Trophoblast cell (in vitro differentiated cells and primary cell): ENCODE measurements around the gene EVC.
A peak's percentile ranks its signal among the peaks of the same experiment; 100 is the strongest.

Experiments
- DNase-seq, 2 donors: peaks; one replicate each; pipeline ENCODE4 v3.0.0-alpha.2; 2016
- H2AFZ ChIP-seq: 2 replicates; pipeline ENCODE4 v1.6.1; 2013; ENCODE audit warnings: low read length, moderate library complexity, mild to moderate bottlenecking; ENCODE audit not compliant: insufficient read depth, poor library complexity
- H2AK5ac ChIP-seq: 2 replicates; pipeline ENCODE4 v1.6.1; 2013; ENCODE audit warnings: mild to moderate bottlenecking, low read length
- H2BK120ac ChIP-seq: 2 replicates; pipeline ENCODE4 v1.6.1; 2013; ENCODE audit warnings: low read length, mild to moderate bottlenecking, moderate library complexity; ENCODE audit not compliant: insufficient read depth, poor library complexity
- H2BK12ac ChIP-seq: 2 replicates; pipeline ENCODE4 v1.6.1; 2013; ENCODE audit warnings: mild to moderate bottlenecking, low read length, moderate library complexity
- H2BK5ac ChIP-seq: 2 replicates; pipeline ENCODE4 v1.6.1; 2013; ENCODE audit warnings: low read length, low read depth, moderate library complexity, mild to moderate bottlenecking; ENCODE audit not compliant: poor library complexity
- H3K14ac ChIP-seq: 2 replicates; pipeline ENCODE4 v1.6.1; 2013; ENCODE audit warnings: mild to moderate bottlenecking, low read length
- H3K18ac ChIP-seq: 2 replicates; pipeline ENCODE4 v1.6.1; 2013; ENCODE audit warnings: mild to moderate bottlenecking, low read length
- H3K23ac ChIP-seq: 2 replicates; pipeline ENCODE4 v1.6.1; 2013; ENCODE audit warnings: low read length
- H3K27ac ChIP-seq: 2 replicates; pipeline ENCODE4 v1.5.1; 2013; ENCODE audit warnings: low read depth, mild to moderate bottlenecking, inconsistent platforms, low read length, moderate library complexity
- H3K27me3 ChIP-seq: 2 replicates; pipeline ENCODE4 v1.6.1; 2013; ENCODE audit warnings: inconsistent platforms, mild to moderate bottlenecking, low read length, moderate library complexity; ENCODE audit not compliant: insufficient read depth
- H3K36me3 ChIP-seq, 2 experiments: 1 replicate in 1 of 2; 2 replicates in 1 of 2; pipeline ENCODE4 v1.6.1; 2013; ENCODE audit warnings: low read length in 2 of 2, mild to moderate bottlenecking in 2 of 2, moderate library complexity in 1 of 2; ENCODE audit not compliant: insufficient read depth in 2 of 2, control insufficient read depth in 1 of 2
- H3K4ac ChIP-seq: 2 replicates; pipeline ENCODE4 v1.6.1; 2013; ENCODE audit warnings: low read depth, mild to moderate bottlenecking, low read length, moderate library complexity
- H3K4me1 ChIP-seq, 2 experiments: 1 replicate in 1 of 2; 2 replicates in 1 of 2; pipeline ENCODE4 v1.6.1; 2013; ENCODE audit warnings: low read length in 2 of 2, mild to moderate bottlenecking in 2 of 2, moderate library complexity in 1 of 2; ENCODE audit not compliant: insufficient read depth in 2 of 2, control insufficient read depth in 1 of 2
- H3K4me2 ChIP-seq: 2 replicates; pipeline ENCODE4 v1.6.1; 2013; ENCODE audit warnings: inconsistent platforms, mild to moderate bottlenecking, low read length, moderate library complexity
- H3K4me3 ChIP-seq: 2 replicates; pipeline ENCODE4 v1.5.1; 2013; ENCODE audit warnings: mild to moderate bottlenecking, low read depth, low read length, inconsistent platforms
- H3K79me1 ChIP-seq: one replicate; pipeline ENCODE4 v1.6.1; 2013; ENCODE audit warnings: low read length
- H3K79me2 ChIP-seq: 2 replicates; pipeline ENCODE4 v1.6.1; 2013; ENCODE audit warnings: low read length, mild to moderate bottlenecking; ENCODE audit not compliant: control insufficient read depth, insufficient read depth, poor library complexity
- H3K9ac ChIP-seq: 2 replicates; pipeline ENCODE4 v1.6.1; 2013; ENCODE audit warnings: mild to moderate bottlenecking, low read length
- H3K9me3 ChIP-seq: 2 replicates; pipeline ENCODE4 v1.6.1; 2013; ENCODE audit warnings: low read depth, mild to moderate bottlenecking, control low read depth, inconsistent platforms, low read length; ENCODE audit not compliant: insufficient read depth
- H4K12ac ChIP-seq: 2 replicates; pipeline ENCODE4 v1.6.1; 2013; ENCODE audit warnings: low read depth, mild to moderate bottlenecking, low read length, moderate library complexity
- H4K8ac ChIP-seq: 2 replicates; pipeline ENCODE4 v1.6.1; 2013; ENCODE audit warnings: low read depth, mild to moderate bottlenecking, low read length, moderate library complexity
- H4K91ac ChIP-seq: one replicate; pipeline ENCODE4 v1.6.1; 2013; ENCODE audit warnings: low read depth, mild to moderate bottlenecking, low read length, moderate library complexity
- WGBS: extraction: QIAGEN DNeasy Blood & Tissue Kit; methylation state at CpG from one replicate; pipeline ENCODE4 v1.1.7; 2013; ENCODE audit warnings: missing lambda C conversion rate; ENCODE audit not compliant: insufficient read length, insufficient coverage; ENCODE audit errors: extremely low coverage; 5-methylcytosine and 5-hydroxymethylcytosine counted together

The EVC gene

GRCh38 chr4:5710065-5710960 is 688 bp upstream of the EVC start:
- peak overlapping the region; percentile 63 for H3K4me2 ChIP-seq
- no peak overlapping the region for H3K18ac ChIP-seq
- H3K79me2 ChIP-seq = peaks cover 7% of the 10 kb centered on the region
- DNase-seq = peak in 1 of 2 donors; percentile 15
- H2BK5ac ChIP-seq = no peak overlapping the region
- H3K27ac ChIP-seq = no peak overlapping the region
- H4K12ac ChIP-seq = peak overlapping the region; percentile 52
- no peaks in the 10 kb centered on the region for H3K36me3 ChIP-seq
- no peaks in the 10 kb centered on the region for H3K27me3 ChIP-seq
- H3K9me3 ChIP-seq = peaks cover 7% of the 10 kb centered on the region
- H2BK120ac ChIP-seq = peak overlapping the region; percentile 29
- H3K23ac ChIP-seq = no peak overlapping the region
- peaks cover 6 to 26% of the 10 kb centered on the region in 2 experiments for H3K4me1 ChIP-seq
- H3K14ac ChIP-seq = peak overlapping the region; percentile 27
- peaks cover 13% of the 10 kb centered on the region for H3K79me1 ChIP-seq
- no peak overlapping the region for H2BK12ac ChIP-seq
- H4K91ac ChIP-seq = peak overlapping the region; percentile 53
- no peak overlapping the region for H3K9ac ChIP-seq
- no CpG with 5 or more reads among the region's 13 CpGs for WGBS
- peak overlapping the region; percentile 72 for H4K8ac ChIP-seq
- no peak overlapping the region for H2AK5ac ChIP-seq
- no peak overlapping the region for H3K4ac ChIP-seq
- H3K4me3 ChIP-seq = no peak overlapping the region
- H2AFZ ChIP-seq = peak overlapping the region; percentile 73

GRCh38 chr4:5711479-5712184 is 631 bp downstream of the EVC start:
- Histone ChIP-seq H3K36me3 (no peaks in the 10 kb centered on the region), H4K91ac (peak overlapping the region; percentile 33), H2BK5ac (no peak overlapping the region), H2BK120ac (no peak overlapping the region), H3K18ac (peak overlapping the region; percentile 44), H3K9ac (peak overlapping the region; percentile 2), H3K27ac (no peak overlapping the region), H3K4me1 (peaks cover 6 to 26% of the 10 kb centered on the region in 2 experiments), H3K4me3 (peak overlapping the region; percentile 78), H4K12ac (no peak overlapping the region), H3K9me3 (peaks cover 3% of the 10 kb centered on the region), H3K79me2 (peaks cover 7% of the 10 kb centered on the region), H3K4me2 (peak overlapping the region; percentile 63), H4K8ac (peak overlapping the region; percentile 3), H3K23ac (no peak overlapping the region), H2BK12ac (no peak overlapping the region), H3K79me1 (peaks cover 13% of the 10 kb centered on the region), H3K27me3 (no peaks in the 10 kb centered on the region), H3K4ac (no peak overlapping the region), H2AK5ac (no peak overlapping the region), H3K14ac (no peak overlapping the region), H2AFZ (peak overlapping the region; percentile 12)
- no peak for DNase-seq
- WGBS = no CpG with 5 or more reads among the region's 52 CpGs

GRCh38 chr4:5712517-5712916 is 1.5 kb downstream of the EVC start:
- Histone ChIP-seq H4K12ac (no peak overlapping the region), H3K36me3 (no peaks in the 10 kb centered on the region), H3K23ac (peak overlapping the region; percentile 18), H2BK12ac (no peak overlapping the region), H3K14ac (no peak overlapping the region), H2AK5ac (no peak overlapping the region), H3K27ac (no peak overlapping the region), H3K79me1 (peaks cover 13% of the 10 kb centered on the region), H3K9me3 (no peaks in the 10 kb centered on the region), H2AFZ (no peak overlapping the region), H3K18ac (no peak overlapping the region), H3K4ac (no peak overlapping the region), H3K4me3 (no peak overlapping the region), H3K79me2 (peaks cover 7% of the 10 kb centered on the region), H3K4me2 (no peak overlapping the region), H2BK120ac (no peak overlapping the region), H2BK5ac (no peak overlapping the region), H3K4me1 (peaks cover 6 to 23% of the 10 kb centered on the region in 2 experiments), H4K8ac (no peak overlapping the region), H3K27me3 (no peaks in the 10 kb centered on the region), H3K9ac (no peak overlapping the region), H4K91ac (no peak overlapping the region)
- no CpG with 5 or more reads among the region's 7 CpGs for WGBS
- peak; percentile 32 to 36 for DNase-seq

- Histone ChIP-seq H4K8ac (no peak overlapping the region), H3K4me3 (no peak overlapping the region), H2AK5ac (no peak overlapping the region), H3K79me2 (peaks cover 7% of the 10 kb centered on the region), H3K23ac (peak overlapping the region; percentile 18), H3K4me1 (peaks cover 6 to 18% of the 10 kb centered on the region in 2 experiments), H3K14ac (no peak overlapping the region), H3K18ac (no peak overlapping the region), H2BK5ac (no peak overlapping the region), H3K36me3 (no peaks in the 10 kb centered on the region), H3K79me1 (peaks cover 10% of the 10 kb centered on the region), H2AFZ (no peak overlapping the region), H3K9me3 (no peaks in the 10 kb centered on the region), H3K27ac (no peak overlapping the region), H3K27me3 (no peaks in the 10 kb centered on the region), H4K12ac (no peak overlapping the region), H3K4me2 (no peak overlapping the region), H3K9ac (no peak overlapping the region), H4K91ac (no peak overlapping the region), H2BK120ac (no peak overlapping the region), H2BK12ac (no peak overlapping the region), H3K4ac (no peak overlapping the region)
- DNase-seq = no peak
- no CpG with 5 or more reads among the region's 3 CpGs for WGBS
Measured at GRCh38 chr4:5712931-5713330, 1.9 kb downstream of the EVC start.
